BJ (cell line): ENCODE data around the gene CEACAM3. TPM values are rescaled to one million over a fixed set of nuclear protein-coding genes. Genes with fewer than 3 reads are reported as not detected.

Experiments used
- CTCF ChIA-PET: fragments of 350-600 bp; formaldehyde crosslinking; extraction: SDS; loops from one replicate; lab custom pipeline; 2021; ENCODE audit warnings: antibody characterized with exemption, inconsistent platforms; lab: Yijun Ruan, JAX
- POLR2A ChIA-PET: fragments of 300-600 bp; sonication (Branson Sonifier 250); formaldehyde crosslinking; extraction: SDS; loops from one replicate; lab custom pipeline; 2021; ENCODE audit warnings: antibody characterized with exemption; lab: Charles Lee
- DNase-seq: peaks from one replicate; pipeline ENCODE4 v3.0.0-alpha.2; 2011; ENCODE audit warnings: low read depth
- H3K27me3 ChIP-seq: 2 replicates; pipeline ENCODE4 v1.6.0; 2011; ENCODE audit warnings: low read length; ENCODE audit not compliant: control insufficient read depth, insufficient read depth
- H3K36me3 ChIP-seq: 2 replicates; pipeline ENCODE4 v1.5.1; 2011; ENCODE audit warnings: low read length; ENCODE audit not compliant: control insufficient read depth, insufficient read depth
- H3K4me3 ChIP-seq: 2 replicates; pipeline ENCODE4 v1.5.1; 2011; ENCODE audit warnings: low read depth, mild to moderate bottlenecking, control low read depth, low read length
- CTCF ChIP-seq: IDR thresholded peaks from 2 replicates; pipeline ENCODE4 v1.5.1; 2011; ENCODE audit warnings: low read depth, mild to moderate bottlenecking, control low read depth, inconsistent platforms, low read length, moderate library complexity; ENCODE audit not compliant: insufficient read depth
- polyA plus RNA-seq: library from polyadenylated mRNA; depleted of rRNA; stranded (reverse); fragments of >200 nt; gene quantifications from 2 replicates; pipeline ENCODE4 v1.2.3, GENCODE V29; 2011

The CEACAM3 gene
- polyA plus RNA-seq, 1 experiment, result not detected

- TF ChIP-seq CTCF, result no peak
- CTCF ChIA-PET, result interaction anchor here (1.1 to 3.4 kb wide), 2 partner anchors 8 to 15 kb away, joined by 3 to 23 read pairs; no protein-coding TSS in a partner anchor
- no peaks in the 10 kb centered on the region for H3K36me3 ChIP-seq
- DNase-seq, result no peak
- H3K4me3 ChIP-seq, result no peak overlapping the region
- POLR2A ChIA-PET, result no interaction called here
- peaks cover 3% of the 10 kb centered on the region for H3K27me3 ChIP-seq
Observed at GRCh38 chr19:41801031-41801430, 4.6 kb downstream of the CEACAM3 start.

GRCh38 chr19:41801792-41802211 is 5.4 kb downstream of the CEACAM3 start:
- DNase-seq, result no peak
- no peak for TF ChIP-seq CTCF
- POLR2A ChIA-PET, result no interaction called here
- peaks cover 3% of the 10 kb centered on the region for H3K27me3 ChIP-seq
- CTCF ChIA-PET, result interaction anchor here (1.1 to 3.4 kb wide), 2 partner anchors 8 to 16 kb away, joined by 3 to 23 read pairs; no protein-coding TSS in a partner anchor
- no peak overlapping the region for H3K4me3 ChIP-seq
- no peaks in the 10 kb centered on the region for H3K36me3 ChIP-seq

GRCh38 chr19:41802770-41803169 is 6.4 kb downstream of the CEACAM3 start:
- no peak for DNase-seq
- H3K27me3 ChIP-seq, result peaks cover 3% of the 10 kb centered on the region
- ChIA-PET POLR2A (no interaction called here), CTCF (interaction anchor here (3.4 kb wide), 1 partner anchor 9 kb away, joined by 23 read pairs; no protein-coding TSS in a partner anchor)
- no peak for TF ChIP-seq CTCF
- H3K36me3 ChIP-seq, result no peaks in the 10 kb centered on the region
- no peak overlapping the region for H3K4me3 ChIP-seq

GRCh38 chr19:41804336-41804735 is 7.9 kb downstream of the CEACAM3 start:
- no peak for DNase-seq
- Histone ChIP-seq H3K27me3 (peaks cover 3% of the 10 kb centered on the region), H3K36me3 (no peaks in the 10 kb centered on the region), H3K4me3 (no peak overlapping the region)
- ChIA-PET POLR2A (no interaction called here), CTCF (interaction anchor here (3.4 kb wide), 1 partner anchor 11 kb away, joined by 23 read pairs; no protein-coding TSS in a partner anchor)
- no peak for TF ChIP-seq CTCF

GRCh38 chr19:41807176-41807575 is 10.8 kb downstream of the CEACAM3 start:
- CTCF ChIA-PET, result no interaction called here
- Histone ChIP-seq H3K36me3 (no peaks in the 10 kb centered on the region), H3K27me3 (no peaks in the 10 kb centered on the region), H3K4me3 (no peak overlapping the region)
- no peak for DNase-seq
- POLR2A ChIA-PET, result no interaction called here
- TF ChIP-seq CTCF, result no peak
